Measurements from ENCODE around the gene DHH. TPM values are rescaled to one million over a fixed set of nuclear protein-coding genes. Genes with fewer than 3 reads are reported as not detected.

DHH gene
- total and polyA plus RNA-seq, 10 of the 15 experiments (the other 5 are each of a cell fraction or from before 2014, with no cell fraction given): 0.01 TPM; not detected in 9

DNA sequence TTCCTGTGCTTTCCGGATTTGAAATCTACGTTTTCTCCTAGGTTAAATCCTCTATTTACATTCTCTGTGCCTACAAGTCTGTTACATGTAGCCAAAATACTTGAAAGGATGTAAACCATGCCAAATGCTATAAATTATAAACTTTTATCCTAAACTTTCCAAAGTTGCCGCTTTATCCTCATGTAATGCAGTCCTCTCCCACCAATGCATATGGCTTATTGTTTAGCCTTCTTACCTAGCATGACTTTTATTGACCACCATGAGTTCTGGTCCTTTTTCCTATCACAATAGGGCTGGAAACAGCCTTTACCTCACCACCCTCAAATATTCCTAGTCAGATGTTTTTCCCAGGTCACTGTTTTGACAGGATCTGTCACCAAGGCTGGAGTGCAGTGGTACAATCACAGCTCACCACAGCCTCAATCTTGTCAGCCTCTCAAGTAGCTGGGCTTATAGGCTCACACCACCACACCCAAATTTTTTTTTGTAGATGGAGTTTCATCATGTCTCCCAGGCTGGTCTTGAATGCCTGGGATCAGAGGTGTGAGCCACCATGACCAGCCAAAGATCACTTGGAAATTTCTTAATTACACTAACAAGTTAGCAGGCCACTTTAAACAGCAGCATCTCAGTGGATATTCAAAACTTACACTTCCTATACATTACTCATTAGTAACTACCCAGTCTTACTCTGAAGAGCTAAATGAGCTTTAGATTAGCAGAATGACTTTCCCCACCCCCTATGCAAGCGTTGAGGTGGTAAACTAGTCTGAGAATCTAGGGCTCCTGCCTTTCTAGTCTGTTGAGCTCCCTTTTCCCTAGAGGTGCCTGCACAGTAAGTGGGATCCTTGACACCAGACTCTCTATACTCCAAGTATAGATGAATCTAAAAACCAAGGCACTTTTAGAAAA is 32.5 kb upstream of the DHH start (continued):
- TF ChIP-seq POU2F2 (IDR thresholded peaks at IDR 0.05; ENCODE audit: borderline replicate concordance, low read depth, low read length): 0 out of 3 replicates have a peak, but pooled peaks have one; percentile 16
- peak; percentile 75; the same call in 1 of the 2 replicates for TF ChIP-seq ZBED1 (IDR thresholded peaks at IDR 0.05; ENCODE audit: borderline replicate concordance)
- TF ChIP-seq SMAD5 (IDR thresholded peaks at IDR 0.05; ENCODE audit: low read depth): peak; percentile 84
- TF ChIP-seq POLR2AphosphoS2 (IDR thresholded peaks at IDR 0.05; ENCODE audit: low read depth, low read length): peak; percentile 27; the same call in 1 of the 2 replicates
- peak; percentile 63; the same call in 1 of the 2 replicates for TF ChIP-seq CBFB (IDR thresholded peaks at IDR 0.05; ENCODE audit: low read depth)
- TF ChIP-seq, protein P1, sequence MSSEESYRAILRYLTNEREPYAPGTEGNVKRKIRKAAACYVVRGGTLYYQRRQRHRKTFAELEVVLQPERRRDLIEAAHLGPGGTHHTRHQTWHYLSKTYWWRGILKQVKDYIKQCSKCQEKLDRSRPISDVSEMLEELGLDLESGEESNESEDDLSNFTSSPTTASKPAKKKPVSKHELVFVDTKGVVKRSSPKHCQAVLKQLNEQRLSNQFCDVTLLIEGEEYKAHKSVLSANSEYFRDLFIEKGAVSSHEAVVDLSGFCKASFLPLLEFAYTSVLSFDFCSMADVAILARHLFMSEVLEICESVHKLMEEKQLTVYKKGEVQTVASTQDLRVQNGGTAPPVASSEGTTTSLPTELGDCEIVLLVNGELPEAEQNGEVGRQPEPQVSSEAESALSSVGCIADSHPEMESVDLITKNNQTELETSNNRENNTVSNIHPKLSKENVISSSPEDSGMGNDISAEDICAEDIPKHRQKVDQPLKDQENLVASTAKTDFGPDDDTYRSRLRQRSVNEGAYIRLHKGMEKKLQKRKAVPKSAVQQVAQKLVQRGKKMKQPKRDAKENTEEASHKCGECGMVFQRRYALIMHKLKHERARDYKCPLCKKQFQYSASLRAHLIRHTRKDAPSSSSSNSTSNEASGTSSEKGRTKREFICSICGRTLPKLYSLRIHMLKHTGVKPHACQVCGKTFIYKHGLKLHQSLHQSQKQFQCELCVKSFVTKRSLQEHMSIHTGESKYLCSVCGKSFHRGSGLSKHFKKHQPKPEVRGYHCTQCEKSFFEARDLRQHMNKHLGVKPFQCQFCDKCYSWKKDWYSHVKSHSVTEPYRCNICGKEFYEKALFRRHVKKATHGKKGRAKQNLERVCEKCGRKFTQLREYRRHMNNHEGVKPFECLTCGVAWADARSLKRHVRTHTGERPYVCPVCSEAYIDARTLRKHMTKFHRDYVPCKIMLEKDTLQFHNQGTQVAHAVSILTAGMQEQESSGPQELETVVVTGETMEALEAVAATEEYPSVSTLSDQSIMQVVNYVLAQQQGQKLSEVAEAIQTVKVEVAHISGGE (CRISPR knock-in tag; IDR thresholded peaks at IDR 0.05): no peak
- peak; percentile 98 for TF ChIP-seq MTA3 (IDR thresholded peaks at IDR 0.05; ENCODE audit: borderline replicate concordance, low read length)
